Stomach smooth muscle (tissue), 2 donors: ENCODE measurements around the gene JMJD6.
"Not testable (repeated sequence)": the region's sequence is repeated elsewhere in the genome, so short reads cannot be mapped to it uniquely, and the experiment has no call there.

Experiments
- H3K27ac ChIP-seq: one replicate; pipeline ENCODE4 v1.7.0; 2013; ENCODE audit warnings: mild to moderate bottlenecking, low read length, inconsistent platforms
- H3K27me3 ChIP-seq, 2 donors: one replicate each; pipeline ENCODE4 v1.7.0; 2013; ENCODE audit warnings: low read length in 2 of 2; ENCODE audit not compliant: insufficient read depth in 2 of 2, control insufficient read depth in 1 of 2
- H3K36me3 ChIP-seq, 2 donors: one replicate each; pipeline ENCODE4 v1.7.0; 2013; ENCODE audit warnings: low read length in 2 of 2; ENCODE audit not compliant: control insufficient read depth in 2 of 2, insufficient read depth in 2 of 2
- H3K4me1 ChIP-seq: one replicate; pipeline ENCODE4 v1.7.0; 2013; ENCODE audit warnings: low read length; ENCODE audit not compliant: control insufficient read depth, insufficient read depth
- H3K4me3 ChIP-seq, 2 donors: one replicate each; pipeline ENCODE4 v1.7.0; 2013; ENCODE audit warnings: low read length in 2 of 2
- H3K9ac ChIP-seq, 2 donors: one replicate each; pipeline ENCODE4 v1.7.0; 2013; ENCODE audit warnings: low read length in 2 of 2, mild to moderate bottlenecking in 1 of 2
- H3K9me3 ChIP-seq, 2 donors: one replicate each; pipeline ENCODE4 v1.7.0; 2013; ENCODE audit warnings: low read length in 2 of 2; ENCODE audit not compliant: control insufficient read depth in 2 of 2
- donor health status: healthy.
- donor health status: Pancreatic carcinoma.

JMJD6 gene

GRCh38 chr17:76716146-76716838, 10.1 kb downstream of the JMJD6 start:
- Histone ChIP-seq H3K4me3 (no peak overlapping the region), H3K27me3 (no peaks in the 10 kb centered on the region), H3K9me3 (no peaks in the 10 kb centered on the region), H3K36me3 (peaks cover 50 to 70% of the 10 kb centered on the region in 2 donors), H3K4me1 (peaks cover 32% of the 10 kb centered on the region), H3K9ac (peak overlapping the region in 1 of 2 donors; percentile 47), H3K27ac (peak overlapping the region; percentile 79)

- peak overlapping the region in 1 of 2 donors; percentile 31 for H3K9ac ChIP-seq
- peak overlapping the region; percentile 79 for H3K27ac ChIP-seq
- no peak overlapping the region for H3K4me3 ChIP-seq
- H3K27me3 ChIP-seq = no peaks in the 10 kb centered on the region
- H3K36me3 ChIP-seq = peaks cover 42 to 62% of the 10 kb centered on the region in 2 donors
- H3K9me3 ChIP-seq = no peaks in the 10 kb centered on the region
- peaks cover 34% of the 10 kb centered on the region for H3K4me1 ChIP-seq
These were observed 10.9 kb downstream of the JMJD6 start for GRCh38 chr17:76715496-76715830.

- no peaks in the 10 kb centered on the region for H3K9me3 ChIP-seq
- peaks cover 36% of the 10 kb centered on the region for H3K4me1 ChIP-seq
- no peaks in the 10 kb centered on the region for H3K27me3 ChIP-seq
- H3K9ac ChIP-seq = peak overlapping the region in 1 of 2 donors; percentile 31
- peak overlapping the region; percentile 79 for H3K27ac ChIP-seq
- no peak overlapping the region for H3K4me3 ChIP-seq
- peaks cover 38 to 57% of the 10 kb centered on the region in 2 donors for H3K36me3 ChIP-seq
These were observed 11.4 kb downstream of the JMJD6 start for GRCh38 chr17:76714822-76715495.

GRCh38 chr17:76714336-76714735, 12.1 kb downstream of the JMJD6 start:
- Histone ChIP-seq H3K27ac (peak overlapping the region; percentile 79), H3K4me3 (no peak overlapping the region), H3K27me3 (no peaks in the 10 kb centered on the region), H3K4me1 (peaks cover 42% of the 10 kb centered on the region), H3K9ac (no peak overlapping the region), H3K36me3 (peaks cover 31 to 52% of the 10 kb centered on the region in 2 donors), H3K9me3 (no peaks in the 10 kb centered on the region)

- Histone ChIP-seq H3K4me1 (peaks cover 46% of the 10 kb centered on the region), H3K27ac (peak overlapping the region; percentile 79), H3K4me3 (no peak overlapping the region), H3K36me3 (peaks cover 26 to 47% of the 10 kb centered on the region in 2 donors), H3K27me3 (no peaks in the 10 kb centered on the region), H3K9me3 (no peaks in the 10 kb centered on the region), H3K9ac (no peak overlapping the region)
These were observed 12.6 kb downstream of the JMJD6 start for GRCh38 chr17:76713765-76714164.

GRCh38 chr17:76712321-76712720, 14.1 kb downstream of the JMJD6 start:
- not testable (repeated sequence) for H3K9ac ChIP-seq, H3K27me3 ChIP-seq, H3K9me3 ChIP-seq, H3K4me3 ChIP-seq
- peaks cover 21 to 38% of the 10 kb centered on the region in 2 donors for H3K36me3 ChIP-seq
- H3K4me1 ChIP-seq = peaks cover 60% of the 10 kb centered on the region
- peak overlapping the region; percentile 90 for H3K27ac ChIP-seq

- Histone ChIP-seq H3K4me3 (peak within 1 kb of the TSS; percentile 84), H3K9me3 (no peaks in the 10 kb centered on the region), H3K27me3 (no peaks in the 10 kb centered on the region), H3K27ac (peak within 1 kb of the TSS; percentile 99), H3K4me1 (peaks cover 69% of the 10 kb centered on the region), H3K36me3 (peaks cover 21 to 26% of the 10 kb centered on the region in 2 donors), H3K9ac (peak within 1 kb of the TSS; percentile 92 to 98)
These were observed 15.4 kb downstream of the JMJD6 start, which contains the start of gene MXRA7 for GRCh38 chr17:76710863-76711611. MXRA7 (minus strand) TSS chr17:76710965; CDS start chr17:76710946, 19 bp downstream.

- not testable (repeated sequence) for H3K27me3 ChIP-seq, H3K9me3 ChIP-seq
- peaks cover 70% of the 10 kb centered on the region for H3K4me1 ChIP-seq
- peak overlapping the region; percentile 92 to 98 for H3K9ac ChIP-seq
- H3K4me3 ChIP-seq = peak overlapping the region; percentile 84
- peaks cover 14 to 18% of the 10 kb centered on the region in 2 donors for H3K36me3 ChIP-seq
- peak overlapping the region; percentile 99 for H3K27ac ChIP-seq
These were observed 16.2 kb downstream of the JMJD6 start for GRCh38 chr17:76709951-76710862.

- Histone ChIP-seq H3K27ac (peak overlapping the region; percentile 99), H3K9ac (peak overlapping the region; percentile 92 to 98), H3K4me3 (peak overlapping the region; percentile 84), H3K27me3 (no peaks in the 10 kb centered on the region), H3K4me1 (peaks cover 69% of the 10 kb centered on the region), H3K36me3 (peaks cover 12 to 14% of the 10 kb centered on the region in 2 donors), H3K9me3 (no peaks in the 10 kb centered on the region)
These were observed 17.1 kb downstream of the JMJD6 start for GRCh38 chr17:76709077-76709950.
